ENCODE data around the gene UBE2J2. TPM values are rescaled to one million over a fixed set of nuclear protein-coding genes. Genes with fewer than 3 reads are reported as not detected.
A peak's percentile ranks its signal among the peaks of the same experiment; 100 is the strongest.

The UBE2J2 gene
- total RNA-seq, 1 donor from 2014 or later, result 30.0 TPM

DNA sequence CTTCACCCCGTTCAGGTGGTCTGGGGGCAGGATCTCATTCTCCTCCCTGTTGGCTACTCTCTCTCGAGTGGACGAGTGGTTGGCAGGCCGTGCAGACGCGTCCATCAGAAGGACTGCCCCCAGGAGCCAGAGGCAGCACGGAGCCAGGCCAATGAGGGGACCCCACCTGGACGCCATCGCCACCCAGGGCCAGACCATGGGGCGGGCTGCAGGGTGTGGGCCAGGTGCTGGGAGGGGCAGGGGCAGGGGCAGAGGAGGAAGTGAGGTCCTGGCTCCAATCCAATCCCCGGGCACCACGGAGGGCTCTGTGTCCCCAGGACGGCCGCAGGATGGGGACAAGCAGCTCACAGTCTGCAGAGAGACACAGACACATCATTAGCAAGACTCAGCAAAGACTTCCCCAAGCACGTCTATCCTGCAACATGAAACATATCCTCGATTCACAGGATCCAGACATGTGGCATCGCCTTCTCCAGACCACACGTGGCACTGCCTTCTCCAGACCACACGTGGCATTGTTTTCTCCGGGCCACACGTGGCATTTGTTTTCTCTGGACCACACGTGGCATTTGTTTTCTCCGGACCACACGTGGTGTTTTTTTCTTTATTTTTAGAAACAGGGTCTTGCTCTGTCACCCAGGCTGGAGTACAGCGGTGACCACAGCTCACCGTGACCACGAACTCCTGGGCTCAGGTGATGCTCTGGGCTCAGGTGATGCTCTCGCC, 44.9 kb downstream of the UBE2J2 start:
- no peak for DNase-seq (ENCODE audit: low read depth in 2 of 2)

DNA sequence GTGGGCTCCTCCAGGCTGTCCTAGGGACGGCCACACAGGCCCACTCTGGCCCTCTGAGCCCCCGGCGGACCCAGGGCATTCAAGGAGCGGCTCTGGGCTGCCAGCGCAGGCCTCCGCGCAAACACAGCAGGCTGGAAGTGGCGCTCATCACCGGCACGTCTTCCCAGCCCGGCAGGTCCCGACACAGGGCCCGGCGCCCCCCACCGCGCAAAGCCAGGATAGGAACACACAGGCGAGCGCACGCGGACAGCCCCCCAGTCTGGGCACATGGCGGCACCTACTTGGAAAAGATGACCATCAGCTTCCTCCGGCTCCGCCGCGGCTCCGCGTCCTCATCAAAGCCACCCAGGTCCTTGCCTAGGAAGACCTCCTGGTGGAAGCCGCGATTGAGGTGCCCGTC, 45.5 kb downstream of the UBE2J2 start:
- no peak for DNase-seq (ENCODE audit: low read depth in 2 of 2)

- DNase-seq (ENCODE audit: low read depth in 2 of 2), result no peak
Measured at GRCh38 chr1:1227386-1227785, 46.3 kb downstream of the UBE2J2 start.

DNA sequence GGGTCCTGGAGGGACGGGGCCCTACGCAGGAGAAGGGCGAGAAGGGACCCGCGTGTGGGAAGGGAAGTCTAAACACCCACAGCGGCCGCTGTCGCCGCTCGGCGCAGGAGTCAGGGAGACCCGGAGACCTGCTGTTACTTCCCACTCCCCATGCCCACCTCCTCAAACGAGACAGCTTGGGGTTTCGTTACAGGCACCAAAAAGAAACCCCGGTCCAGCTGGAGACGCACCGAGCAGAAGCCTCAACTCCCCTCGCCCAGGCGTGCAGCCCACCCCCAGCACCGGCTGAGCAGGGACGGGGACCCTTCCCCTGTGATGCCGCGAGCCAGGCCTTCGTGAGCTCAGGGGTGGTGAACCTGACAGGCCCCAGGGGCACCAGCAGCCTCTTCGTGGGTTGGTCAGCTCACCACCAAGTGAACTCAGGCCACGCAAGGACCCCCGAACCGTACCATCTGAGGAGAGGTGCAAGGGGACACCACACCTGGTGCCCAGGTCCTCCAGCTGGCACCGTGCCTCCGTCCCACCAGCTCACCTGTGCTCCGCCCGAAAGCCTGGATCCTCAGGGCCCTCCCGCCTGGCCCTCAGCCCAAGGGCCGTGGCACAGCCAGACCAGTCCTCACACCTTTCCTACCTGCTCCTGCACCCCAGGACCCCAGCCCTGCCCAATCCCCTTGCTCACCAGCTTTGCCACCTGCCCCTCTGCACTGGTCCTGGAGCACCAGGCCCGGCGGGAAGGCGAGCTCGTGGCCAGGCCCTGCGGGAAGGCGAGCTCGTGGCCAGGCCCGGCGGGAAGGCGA, 46.9 kb downstream of the UBE2J2 start:
- DNase-seq (ENCODE audit: low read depth in 2 of 2), result no peak

DNA sequence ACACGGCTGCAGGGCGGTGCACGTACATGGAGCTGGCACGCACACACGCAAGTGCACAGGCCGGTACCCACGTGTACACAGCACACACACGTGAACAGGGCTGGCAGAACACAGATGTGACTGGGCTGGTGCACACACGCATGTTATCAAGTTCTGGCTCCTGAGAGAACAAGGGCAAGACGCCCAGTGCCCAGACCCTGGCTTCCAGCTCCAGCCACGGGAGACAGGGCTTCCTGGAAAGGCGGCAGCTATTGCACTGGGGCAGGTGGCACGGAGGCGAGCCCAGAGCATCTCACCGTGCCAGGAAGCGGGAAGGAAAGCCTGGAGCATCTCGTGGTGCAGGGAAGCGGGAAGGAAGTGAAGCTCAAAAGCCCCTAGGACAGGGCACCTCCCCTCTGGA, 47.7 kb downstream of the UBE2J2 start:
- no peak for DNase-seq (ENCODE audit: low read depth in 2 of 2)

DNA sequence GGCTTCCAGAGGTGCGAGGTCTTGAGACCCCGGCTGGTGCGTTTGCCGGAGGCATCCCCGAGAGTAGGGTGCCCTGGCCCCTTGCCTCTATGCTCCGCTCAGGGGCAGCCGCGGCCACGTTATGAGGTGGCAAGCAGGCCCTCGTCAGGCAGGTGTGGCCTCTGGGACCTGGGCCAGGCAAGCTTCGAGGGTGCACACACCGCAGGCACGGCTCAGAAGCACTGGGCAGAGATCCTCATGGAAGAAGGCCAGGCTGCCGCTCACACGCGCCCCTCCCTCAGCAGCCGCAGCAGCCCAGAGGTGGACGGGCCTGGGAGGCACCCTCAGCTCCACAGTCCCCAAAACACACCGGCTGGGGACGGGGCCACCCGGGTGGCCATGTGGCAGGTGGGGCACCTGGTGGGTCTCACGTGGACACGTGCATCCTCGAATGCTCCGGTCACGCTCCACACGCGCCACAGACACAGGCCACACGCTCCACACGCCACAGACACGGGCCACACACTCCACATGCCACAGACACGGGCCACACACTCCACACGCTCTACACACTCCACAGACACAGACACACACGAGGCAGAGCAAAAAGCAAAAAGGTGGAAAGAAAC, 48.3 kb downstream of the UBE2J2 start:
- no peak for DNase-seq (ENCODE audit: low read depth in 2 of 2)

- DNase-seq (ENCODE audit: low read depth in 2 of 2), result no peak
Measured at GRCh38 chr1:1223891-1224290, 49.8 kb downstream of the UBE2J2 start.

- DNase-seq (ENCODE audit: low read depth in 2 of 2), result no peak
Measured at GRCh38 chr1:1223321-1223720, 50.3 kb downstream of the UBE2J2 start.

GRCh38 chr1:1222575-1223225, 51.0 kb downstream of the UBE2J2 start:
- no peak for DNase-seq (ENCODE audit: low read depth in 2 of 2)

DNA sequence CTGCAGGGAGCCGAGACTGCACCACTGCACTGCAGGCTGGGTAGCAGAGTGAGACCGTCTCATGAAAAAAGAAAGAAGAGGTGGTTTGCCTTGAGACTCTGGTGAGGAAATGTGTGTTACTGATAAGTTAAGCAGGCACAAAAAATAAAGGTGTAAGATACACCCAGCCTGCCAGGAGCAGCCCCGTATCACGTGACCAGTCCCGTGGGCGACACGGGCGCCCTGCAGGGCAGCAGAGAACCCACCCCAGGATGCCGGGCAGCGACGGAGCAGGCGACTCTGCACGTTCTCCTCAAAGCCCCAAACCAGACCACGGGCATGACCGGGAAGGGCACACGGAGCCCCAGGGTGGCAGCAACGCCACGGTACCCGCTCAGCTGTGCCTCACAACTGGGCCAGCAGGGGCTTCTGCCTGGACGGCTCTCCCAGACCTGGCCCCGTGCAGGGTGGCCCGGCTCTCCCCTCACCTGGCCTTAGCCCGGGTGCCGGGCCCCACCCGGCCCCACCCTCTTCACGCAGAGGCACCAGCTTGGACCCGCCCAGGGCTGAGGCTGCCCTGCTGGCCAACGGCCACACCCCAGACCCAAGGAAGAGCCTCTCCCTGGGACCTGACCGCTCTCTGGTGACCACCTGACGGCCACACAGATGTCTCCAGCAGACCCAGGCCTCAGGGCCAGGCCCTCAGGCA, 51.6 kb downstream of the UBE2J2 start:
- DNase-seq (ENCODE audit: low read depth in 2 of 2), result no peak

DNA sequence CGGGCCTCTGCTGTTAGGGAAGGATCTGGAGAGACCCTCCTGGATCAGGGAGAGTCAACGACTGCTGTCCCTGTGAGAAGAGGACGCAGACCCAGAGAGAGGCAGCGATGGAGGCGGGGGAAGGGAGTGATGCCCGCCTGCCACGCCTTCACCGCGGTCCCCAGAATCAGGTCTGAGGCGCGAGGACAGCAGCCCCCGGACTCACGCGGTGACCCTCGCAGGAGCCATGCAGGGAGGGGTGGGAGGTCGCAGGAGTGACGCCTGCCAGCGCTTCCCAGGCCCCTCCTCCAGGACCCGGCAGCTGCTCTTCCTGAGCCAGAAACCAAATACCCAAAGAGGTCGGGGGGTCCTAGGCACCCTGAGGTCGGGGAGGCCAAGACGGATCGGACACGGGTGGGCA, 53.5 kb downstream of the UBE2J2 start:
- DNase-seq (ENCODE audit: low read depth in 2 of 2), result no peak

DNA sequence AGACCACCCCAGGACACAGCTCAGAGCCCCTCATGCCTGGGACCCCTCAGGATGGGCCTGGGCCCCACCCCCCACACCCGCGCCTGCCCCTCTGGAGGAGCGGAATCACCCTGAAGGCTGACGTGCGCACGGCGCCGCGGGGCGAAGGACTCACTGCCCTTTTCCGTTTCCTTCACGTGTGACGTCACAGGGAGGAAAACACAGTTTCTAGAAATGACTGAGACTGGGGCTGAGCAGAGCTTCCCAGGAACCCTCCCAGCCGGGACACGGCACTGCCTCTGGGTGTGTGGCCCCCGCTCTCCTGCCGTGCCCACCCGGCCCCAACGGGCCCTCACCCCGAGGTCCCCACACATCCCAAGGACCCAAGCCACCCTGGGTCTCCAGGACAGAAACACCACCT, 54.3 kb downstream of the UBE2J2 start:
- DNase-seq (ENCODE audit: low read depth in 2 of 2), result no peak

DNA sequence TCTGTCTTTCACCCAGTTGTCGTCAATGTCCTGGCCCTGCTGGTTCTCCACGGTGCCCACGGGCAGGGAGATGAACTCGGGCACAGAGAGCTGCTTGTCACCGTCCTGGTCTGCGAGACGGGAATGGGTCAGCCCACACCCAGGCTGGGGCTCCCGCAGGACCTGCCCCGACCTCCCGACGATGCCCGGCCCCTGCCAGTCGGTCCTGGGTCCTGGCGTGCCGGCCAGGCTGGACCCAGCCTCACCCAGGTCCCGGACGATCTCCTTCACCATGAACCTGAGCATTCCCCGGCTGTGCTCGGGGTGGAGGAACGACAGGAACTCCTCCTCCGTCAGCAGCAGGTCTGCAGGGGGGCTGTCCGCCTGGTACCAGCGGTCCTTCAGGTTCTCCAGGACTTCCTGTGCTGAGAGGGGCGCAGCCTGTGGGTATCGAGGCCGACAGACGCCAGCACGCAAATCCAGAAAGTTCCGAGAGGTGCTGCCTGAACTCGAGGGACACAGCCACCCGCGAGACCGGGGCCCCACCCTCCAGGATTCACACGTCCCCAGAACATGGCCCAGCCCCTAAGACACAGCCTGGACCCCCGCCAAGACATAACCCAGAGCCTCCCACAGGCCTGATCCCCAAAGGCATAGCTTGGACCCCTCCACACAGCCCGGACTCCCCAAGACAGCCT, 55.0 kb downstream of the UBE2J2 start:
- no peak for DNase-seq (ENCODE audit: low read depth in 2 of 2)

DNA sequence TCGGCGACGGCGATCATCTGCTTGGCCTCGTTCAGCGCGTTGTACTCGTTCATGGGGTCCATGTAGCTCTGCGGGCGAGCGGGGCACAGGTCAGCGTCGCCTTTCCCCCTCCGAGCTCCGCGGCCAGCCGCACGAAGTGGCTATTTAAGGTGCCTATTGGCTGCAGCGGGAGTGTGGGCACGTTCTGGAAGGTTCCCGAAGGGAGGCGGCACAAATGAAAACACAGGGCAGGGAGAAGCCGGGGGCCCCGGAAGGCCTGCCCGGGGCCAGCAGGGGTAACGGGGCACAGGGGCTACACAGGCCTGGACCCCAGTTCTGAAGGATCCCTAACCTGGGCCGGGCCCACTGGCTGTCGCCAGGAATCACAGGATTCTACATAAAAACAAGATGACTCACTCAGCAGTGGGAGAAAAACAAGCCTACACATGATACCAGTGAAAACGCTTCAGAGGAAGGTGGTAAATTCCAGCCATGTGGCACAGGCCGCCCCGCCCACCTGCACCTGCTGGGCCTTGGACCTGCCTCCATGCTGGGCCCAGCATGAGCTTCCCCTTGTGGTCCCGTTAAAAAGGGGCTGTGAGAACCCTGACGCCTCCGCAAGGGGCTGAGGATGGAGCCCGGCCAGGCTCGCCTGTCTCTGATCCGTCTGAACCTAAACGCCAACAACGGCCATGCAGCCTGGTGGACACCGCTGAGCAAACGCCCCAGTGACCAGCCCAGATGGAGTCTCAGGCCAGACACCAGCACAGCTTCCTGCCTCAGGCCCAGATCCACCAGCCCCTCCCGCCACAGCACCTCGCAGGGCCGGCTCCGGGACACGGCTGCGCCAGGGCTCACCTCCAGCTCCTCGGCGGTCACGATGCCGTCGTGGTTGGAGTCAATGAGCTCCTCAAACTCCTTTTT, 55.8 kb downstream of the UBE2J2 start:
- peak; percentile 53 to 82 for DNase-seq (ENCODE audit: low read depth in 2 of 2)

GRCh38 chr1:1216770-1217620, 56.7 kb downstream of the UBE2J2 start:
- DNase-seq (ENCODE audit: low read depth in 2 of 2), result no peak

GRCh38 chr1:1215881-1216605, 57.6 kb downstream of the UBE2J2 start:
- DNase-seq (ENCODE audit: low read depth in 2 of 2), result no peak

DNA sequence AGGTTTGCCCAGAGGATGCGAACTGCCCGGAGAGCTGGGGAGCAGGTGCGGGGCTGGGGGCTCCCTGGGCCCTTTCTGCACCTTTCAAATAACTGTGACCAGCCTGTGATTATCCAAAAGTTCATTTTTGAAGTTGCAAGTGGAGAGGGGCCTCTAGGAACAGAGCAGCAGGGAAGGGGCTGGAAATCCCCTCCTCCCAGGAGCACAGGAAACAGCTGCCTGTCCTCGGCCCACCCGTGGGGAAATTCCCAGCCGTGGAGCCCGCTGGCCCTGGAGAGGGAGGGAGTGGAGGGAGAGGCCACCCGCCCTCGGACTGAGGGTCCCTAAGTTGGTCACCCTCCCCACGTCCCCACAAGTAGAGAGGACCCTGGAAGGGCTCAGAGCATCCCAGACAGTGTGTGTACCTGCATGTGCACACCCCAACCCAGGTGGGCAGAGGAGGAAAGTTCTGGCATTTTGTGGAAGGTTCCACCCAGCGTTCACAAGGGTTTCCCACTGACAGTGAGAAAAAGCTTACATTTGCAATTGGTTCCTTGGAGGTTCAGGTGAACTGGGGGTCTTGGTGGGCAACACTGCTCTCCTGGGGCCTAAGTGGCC, 58.5 kb downstream of the UBE2J2 start:
- peak in 1 of 2 donors; percentile 63 for DNase-seq (ENCODE audit: low read depth in 2 of 2)
